GM19099 (cell line): ENCODE measurements around the gene OPA1.

Source experiments
- POLR2A ChIP-seq: IDR thresholded peaks from 3 replicates; pipeline ENCODE4 v1.6.1; 2011; ENCODE audit warnings: low read depth; ENCODE audit not compliant: insufficient read length; ENCODE audit errors: extremely low read depth

The OPA1 gene

DNA sequence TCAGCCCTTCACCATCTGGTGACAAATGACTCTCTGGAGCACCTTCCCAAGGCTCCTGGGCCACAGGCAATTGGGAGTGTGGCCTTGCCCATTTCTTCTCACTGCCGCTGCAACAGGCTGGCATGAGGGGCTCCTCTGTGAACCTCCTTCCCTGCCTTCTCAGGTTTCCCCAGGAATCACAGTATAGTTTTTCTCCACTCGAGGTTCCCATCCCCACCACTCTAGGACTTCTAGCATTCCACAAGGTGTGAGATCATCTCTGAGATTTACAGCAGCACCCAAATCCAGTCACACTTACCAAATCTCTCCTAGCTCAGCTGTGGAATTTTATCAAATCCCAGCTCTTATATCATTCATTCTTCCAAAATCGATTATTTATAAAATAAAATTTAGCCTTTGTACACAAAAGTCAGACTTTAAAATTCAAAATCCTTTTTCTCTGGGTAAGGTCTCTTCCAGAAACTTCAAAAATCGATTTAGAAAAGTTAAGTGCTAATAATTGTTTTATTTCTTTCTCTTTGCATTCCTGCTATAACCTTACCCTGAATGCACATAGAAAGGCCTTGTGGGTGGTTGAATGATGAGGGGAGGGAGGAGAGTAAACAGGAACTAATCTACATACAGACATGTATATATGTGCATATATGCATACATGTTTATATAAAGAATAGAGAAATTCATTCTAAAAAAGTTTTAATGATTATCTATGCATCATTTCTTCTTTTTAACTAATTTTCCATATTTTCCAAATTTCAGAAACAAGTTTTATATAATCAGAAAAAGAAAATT, 19.4 kb upstream of the OPA1 start:
- no peak for TF ChIP-seq POLR2A

DNA sequence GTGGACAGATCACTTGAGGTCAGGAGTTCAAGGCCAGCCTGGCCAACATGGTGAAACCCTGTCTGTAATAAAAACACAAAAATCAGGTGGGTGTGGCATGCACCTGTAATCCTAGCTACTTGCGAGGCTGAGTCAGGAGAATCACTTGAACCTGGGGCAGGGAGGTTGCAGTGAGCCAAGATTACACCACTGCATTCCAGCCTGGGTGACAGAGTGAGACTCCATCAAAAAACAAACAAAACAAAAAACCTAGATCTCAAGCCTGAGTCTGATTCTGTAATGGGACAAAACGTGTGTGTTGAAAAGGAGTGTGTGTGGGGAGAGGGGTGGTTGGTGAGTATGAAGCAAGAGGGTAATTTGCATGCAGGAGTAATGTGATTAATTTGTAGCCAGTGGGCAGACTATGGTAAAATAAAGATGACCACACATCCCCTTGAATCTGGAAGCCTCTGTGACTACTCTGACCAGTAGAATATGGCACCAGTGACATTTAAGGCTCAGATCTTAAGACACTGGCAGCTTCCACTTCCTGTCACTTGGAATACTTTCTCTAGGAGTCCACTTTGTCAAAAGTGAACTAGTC, 18.4 kb upstream of the OPA1 start:
- no peak for TF ChIP-seq POLR2A

DNA sequence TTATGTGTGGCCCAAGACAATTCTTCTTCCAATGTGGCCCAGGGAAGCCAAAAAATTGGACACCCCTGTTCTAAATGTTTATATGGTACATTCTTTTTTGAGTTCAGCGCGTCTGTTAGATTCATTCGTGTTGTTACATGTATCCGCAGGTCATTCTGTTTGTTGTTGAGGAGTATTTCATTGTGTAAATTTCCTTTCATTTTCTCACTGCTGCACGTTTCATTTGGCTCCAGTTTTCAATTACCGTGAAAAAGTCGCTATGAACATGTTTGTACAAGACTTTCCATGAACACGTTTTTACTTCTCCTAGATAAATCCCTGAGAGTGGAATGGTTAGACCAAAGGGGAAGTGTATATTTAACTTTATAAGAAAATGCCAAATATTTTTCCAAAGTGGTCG, 7.5 kb upstream of the OPA1 start:
- TF ChIP-seq POLR2A = no peak

DNA sequence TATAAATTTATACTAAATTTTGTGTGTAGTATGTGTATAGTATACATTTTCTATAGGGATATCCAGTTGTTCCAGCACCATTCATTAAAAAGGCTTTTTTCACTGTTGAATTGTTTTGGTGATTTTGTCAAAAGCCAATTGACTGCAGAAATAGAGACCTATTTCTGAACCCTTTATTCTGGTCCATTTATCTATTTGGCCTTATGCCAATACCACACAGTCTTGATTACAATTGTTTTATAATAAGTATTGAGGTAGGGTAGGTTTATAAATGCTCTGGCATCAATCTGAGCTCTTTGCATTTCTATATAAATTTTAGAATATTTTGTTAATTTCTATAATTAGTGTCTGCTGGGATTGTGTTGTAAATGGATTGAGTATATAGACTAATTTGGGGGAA, 6.5 kb upstream of the OPA1 start:
- TF ChIP-seq POLR2A = no peak

DNA sequence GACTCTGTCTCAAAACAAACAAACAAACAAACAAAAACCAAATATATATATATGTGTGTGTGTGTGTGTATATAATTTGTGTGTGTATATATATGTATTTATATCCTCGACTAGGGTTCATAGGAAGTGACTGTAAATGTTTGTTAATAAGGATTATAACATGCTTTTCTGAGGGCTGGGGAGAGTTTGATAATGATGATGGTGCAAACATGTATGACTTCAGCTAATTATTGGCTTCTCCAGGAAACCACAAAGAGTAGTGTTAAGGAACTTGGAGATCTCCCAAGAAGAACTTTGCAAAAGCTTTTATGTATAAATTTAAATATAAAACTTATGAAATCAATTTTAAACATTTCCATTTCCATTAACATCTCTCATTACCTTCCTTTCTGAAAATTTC, 3.9 kb upstream of the OPA1 start:
- no peak for TF ChIP-seq POLR2A

DNA sequence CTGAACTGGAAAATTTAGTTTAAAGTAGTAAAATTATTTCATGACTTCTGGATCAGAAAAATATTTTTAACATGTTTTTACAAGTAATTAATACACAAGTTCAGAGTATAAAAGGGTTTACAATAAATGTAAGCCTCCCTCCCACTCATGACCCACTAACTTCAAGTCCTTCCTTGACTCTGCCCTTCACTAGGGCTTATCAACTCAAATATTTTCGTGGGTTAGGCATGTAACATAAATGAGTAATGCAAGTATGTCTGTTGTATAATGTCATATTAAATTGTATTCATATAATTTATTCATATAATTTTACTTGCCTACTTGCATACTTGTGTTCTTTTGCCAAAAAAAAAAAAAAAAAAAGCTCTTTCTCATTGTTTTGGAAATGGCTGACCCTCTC, 3.4 kb upstream of the OPA1 start:
- TF ChIP-seq POLR2A = no peak

DNA sequence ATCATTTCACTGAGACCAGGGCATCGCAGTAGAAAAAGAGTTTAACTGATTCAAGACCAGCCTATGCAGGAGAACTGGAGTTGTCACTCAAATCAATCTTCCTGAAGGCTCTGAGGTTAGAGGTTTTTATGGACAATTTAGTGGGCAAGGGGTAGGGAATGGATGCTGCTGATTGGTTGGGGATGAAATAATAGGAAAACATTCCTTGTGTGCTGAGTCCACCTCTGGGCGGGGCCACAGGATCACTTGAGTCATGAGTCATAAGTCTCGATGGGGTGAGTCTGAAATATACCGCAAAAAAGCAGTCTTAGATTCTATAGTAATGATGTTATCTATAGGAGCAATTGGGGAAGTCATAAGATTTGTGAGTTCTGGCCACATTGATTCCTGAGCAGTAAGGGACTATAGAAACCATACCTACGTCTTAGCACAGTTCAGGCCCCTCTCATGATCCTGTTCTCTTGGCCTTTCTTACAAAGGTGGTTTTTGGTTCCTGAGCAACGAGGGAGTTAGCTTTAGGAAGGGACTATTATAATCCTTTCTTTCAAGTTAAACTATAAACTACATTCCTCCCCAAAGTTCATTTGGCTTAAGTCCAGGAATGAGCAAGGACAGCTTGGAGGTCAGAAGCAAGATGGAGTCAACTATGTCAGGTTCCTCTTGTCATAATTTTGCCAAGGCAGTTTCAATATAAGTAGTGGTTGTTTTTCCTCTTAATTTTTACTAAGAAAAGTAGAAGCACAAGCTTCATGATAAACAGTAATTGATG, 2.7 kb upstream of the OPA1 start:
- TF ChIP-seq POLR2A = no peak

DNA sequence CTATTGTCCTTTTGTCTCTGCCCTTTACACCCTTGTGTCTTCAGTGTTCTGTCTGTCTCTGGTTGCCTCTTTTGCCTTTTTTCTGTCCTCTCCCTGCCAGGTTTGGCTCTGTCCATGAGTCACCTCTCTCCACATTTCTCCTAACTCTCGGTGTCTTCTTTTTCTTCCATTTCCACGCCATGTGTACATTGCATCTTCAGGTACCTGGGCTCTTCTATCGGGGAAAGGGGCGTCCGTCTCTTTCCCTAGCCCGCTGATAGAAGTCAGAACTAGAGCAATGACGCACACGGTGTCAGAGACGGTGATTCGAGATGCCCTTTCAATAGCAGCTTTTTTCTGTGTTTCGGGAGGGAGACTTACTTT, 641 bp downstream of the OPA1 start:
- TF ChIP-seq POLR2A = no peak

DNA sequence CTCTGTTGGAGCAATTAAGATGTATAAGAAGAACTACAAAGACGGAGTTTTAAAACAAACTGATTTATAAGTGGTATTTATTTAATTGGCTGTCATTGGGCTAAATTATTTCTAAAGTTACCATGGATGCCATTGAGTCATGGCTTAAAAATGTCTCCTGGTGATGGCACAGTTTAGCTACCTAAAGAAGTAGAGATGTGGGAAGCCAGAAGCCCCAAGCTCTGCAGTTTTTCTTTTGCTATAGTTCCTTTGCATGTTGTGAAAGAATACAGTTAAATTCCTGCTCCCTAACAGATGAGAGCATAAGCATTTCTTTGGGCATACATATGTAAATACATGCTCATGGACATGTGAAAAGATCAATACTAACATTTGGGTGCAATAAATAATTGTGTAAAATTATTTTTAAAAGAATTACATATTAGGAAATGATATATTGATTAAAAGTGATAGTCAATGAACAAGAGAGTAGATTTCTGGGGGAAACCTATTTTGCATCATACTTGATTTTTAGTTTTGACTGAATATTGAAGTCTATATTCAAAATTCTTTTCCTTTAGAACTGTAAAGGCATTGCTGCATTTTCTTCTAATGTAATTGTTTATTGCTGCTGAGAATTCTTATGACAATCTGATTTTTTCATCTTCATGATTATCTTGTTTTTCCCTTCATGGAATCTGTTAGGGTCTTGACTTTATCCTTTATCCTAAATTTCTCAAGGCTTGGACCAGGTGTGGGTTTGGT, 2.1 kb downstream of the OPA1 start:
- TF ChIP-seq POLR2A = no peak

DNA sequence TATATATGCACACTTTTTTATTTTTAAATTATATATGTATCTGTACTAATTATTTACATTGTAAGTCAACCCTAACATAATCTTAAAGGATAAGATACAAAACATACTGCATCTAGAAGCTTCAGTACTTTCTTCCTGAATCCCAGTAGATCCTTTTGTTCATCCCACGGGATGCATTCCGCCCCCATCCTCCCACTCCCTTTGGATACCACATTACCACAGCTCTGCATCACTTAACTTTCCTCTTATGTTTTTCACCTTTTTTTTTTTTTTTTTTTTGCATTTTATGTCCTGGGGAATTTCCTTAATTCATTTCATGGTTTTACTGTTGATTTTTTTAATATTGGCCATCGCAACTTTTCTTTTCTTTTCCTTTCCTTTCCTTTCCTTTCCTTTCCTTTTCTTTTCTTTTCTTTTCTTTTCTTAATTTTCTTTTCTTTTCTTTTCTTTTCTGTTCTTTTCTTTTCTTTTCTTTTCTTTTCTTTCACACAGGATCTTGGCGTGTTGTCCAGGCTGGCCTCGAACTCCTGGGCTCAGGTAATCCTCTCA, 3.0 kb downstream of the OPA1 start:
- no peak for TF ChIP-seq POLR2A

DNA sequence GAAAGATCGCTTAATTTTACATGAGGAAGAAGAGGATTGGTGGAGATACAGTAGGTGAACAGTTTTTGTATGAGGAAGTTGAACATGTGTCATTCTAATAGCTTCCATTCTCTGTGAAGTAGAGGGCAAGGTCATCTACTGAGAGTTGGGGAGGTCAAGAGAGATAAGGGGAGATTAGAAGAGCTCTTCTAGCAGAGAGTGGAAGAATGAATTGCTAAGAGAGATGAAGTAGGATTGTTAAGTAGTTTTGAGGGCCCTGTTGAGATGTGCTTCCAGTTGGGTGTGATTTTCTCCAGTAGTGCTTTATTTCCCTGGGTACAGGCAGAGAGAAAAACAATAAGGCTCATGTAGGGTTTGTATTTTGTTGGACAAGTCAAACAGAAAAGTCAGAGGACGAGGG, 5.2 kb downstream of the OPA1 start:
- TF ChIP-seq POLR2A = no peak

DNA sequence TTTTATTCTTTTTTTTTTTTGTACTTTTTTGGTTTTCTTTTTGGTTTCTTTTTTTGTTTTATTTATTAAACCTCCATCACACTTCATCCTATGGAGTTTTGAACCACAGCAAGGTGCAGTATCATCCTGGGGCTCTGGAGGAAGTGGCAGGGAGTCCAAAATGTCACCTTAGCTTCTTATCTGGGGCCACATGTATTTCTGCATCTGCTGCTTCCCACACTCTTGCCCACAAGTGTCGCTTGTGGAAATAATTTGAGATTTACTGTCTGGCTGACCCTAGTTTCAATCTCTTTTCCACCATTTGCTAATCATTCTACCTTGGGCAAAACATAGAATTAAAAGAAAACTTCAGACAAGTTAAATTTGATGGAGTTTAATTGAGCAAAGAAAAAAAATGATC, 6.4 kb downstream of the OPA1 start:
- TF ChIP-seq POLR2A = no peak

DNA sequence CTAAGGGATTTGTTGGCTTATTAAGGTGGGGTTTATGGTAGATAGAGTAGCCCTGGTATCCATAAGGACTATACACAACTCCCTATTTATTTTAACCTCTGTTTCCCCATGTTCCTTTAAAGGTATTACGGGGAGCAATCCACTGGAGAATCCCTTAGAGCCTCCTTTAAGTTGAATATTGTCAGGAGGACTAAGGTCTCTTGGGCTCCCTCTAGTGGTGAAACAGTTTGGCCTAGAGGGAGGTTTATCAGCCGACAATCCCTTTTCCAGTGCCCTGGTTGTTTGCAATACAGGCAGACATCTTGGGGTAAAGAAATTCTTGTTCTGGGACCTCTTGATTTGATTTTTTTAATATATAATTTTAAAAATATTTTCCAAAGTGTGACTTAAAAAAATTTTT, 12.9 kb downstream of the OPA1 start:
- TF ChIP-seq POLR2A = no peak

DNA sequence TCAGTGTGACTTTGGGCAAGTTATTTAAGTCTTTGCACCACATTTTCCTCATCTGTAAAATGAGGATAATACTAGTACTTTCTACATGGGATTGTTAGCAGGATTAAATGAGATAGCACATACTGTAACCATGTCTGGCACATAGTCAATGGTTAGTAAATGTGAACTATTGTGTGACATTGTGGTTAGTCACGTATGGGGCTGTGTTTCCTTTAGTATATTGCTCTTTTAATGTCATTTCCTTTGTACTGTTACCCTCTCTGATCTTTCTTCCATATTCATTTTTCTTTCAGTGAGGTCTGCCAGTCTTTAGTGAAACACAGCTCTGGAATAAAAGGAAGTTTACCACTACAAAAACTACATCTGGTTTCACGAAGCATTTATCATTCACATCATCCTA, 21.4 kb downstream of the OPA1 start:
- TF ChIP-seq POLR2A = no peak

DNA sequence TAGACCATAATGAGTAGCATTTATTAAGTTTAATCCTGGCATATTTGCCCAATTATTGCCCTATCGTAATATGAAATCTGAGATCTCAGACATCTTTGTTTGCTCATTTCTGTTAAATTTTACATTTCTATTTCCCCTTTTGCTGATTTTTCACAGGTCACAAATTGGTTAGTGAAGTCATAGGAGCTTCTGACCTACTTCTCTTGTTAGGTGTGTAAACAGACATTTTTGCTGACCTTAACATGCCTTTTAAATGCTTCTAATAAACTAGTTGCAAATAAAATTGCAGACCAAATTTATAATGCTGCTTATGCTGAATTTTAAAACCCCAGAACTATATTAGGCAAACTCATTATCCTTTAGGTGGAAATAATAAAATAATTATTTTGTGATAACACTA, 24.6 kb downstream of the OPA1 start:
- no peak for TF ChIP-seq POLR2A
